GM19023 (cell line): ENCODE data around the gene PDE4B.
"Not testable (repeated sequence)": the region's sequence is repeated elsewhere in the genome, so short reads cannot be mapped to it uniquely, and the experiment has no call there.

ENCODE experiments used
- ATAC-seq: cut with Tn5 transposase; IDR thresholded peaks from one replicate; pipeline ENCODE4 v1.9.1; 2021; ENCODE audit warnings: mild to moderate bottlenecking, moderate library complexity; ENCODE audit not compliant: unreplicated experiment

PDE4B gene

DNA sequence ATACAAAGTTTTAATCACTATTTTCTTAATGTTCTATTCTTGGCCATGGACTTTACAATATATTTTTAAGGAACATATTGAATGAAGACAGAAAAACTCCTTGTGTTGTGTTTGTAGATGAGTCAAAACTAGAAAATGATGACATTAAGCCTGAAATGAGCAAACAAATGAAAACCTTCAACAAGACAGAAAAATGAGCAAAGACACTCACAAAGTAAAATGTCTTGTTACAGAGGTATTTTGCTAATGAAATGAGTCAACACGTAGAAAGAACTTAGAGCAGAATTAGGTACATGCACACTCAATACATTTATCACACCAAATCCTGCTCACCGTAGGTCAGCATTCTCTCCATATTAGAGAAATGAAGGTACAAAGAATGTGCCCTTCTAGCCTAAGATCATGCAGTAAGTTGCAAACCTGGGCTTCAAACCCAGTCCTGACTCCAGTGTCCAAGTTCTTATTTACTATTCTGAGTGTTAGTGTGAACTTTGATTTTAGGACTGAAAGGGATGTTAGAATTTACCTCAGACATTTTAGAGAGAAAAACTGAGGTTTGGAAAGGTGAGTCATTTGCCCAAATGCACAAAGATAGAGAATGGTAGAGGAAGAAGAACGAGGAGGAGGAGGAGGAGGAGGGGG, 607.3 kb downstream of the PDE4B start:
- no peak for ATAC-seq

DNA sequence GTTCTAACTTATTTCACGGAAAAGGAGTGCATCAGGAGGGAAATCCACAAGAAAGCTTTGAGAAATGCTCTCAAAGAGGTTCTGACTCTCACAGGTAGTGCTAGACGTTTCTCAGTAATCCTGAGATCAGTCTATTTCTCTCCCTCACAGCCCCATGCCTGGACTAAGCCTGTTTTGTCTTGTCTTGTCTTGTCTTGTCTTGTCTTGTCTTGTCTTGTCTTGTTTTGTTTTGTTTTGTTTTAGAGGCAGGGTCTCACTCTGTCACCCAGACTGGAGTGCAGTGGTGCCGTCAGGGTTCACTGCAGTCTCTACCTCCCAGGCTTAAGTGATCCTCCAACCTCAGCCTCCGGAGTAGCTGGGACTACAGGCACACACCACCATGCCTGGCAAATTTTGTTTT, 608.0 kb downstream of the PDE4B start:
- ATAC-seq: no peak

DNA sequence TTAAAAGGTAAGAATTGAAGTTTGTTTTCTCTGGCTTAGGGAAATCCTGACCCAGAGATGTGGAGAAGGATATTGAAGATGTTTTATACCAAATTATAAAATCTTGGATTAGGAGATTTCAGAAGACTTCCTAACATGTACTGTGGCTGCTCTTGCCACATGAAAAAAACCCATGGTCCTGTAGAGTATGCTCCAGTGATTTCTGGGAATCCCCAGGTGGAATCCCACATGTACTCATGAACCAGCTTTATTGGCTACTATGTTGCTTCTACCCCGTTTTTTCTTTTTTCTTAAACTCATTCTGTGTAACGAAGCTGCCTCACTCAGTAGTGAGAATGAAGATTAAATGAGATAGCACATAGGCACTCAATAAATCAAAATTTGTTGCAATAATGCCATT, 608.5 kb downstream of the PDE4B start:
- no peak for ATAC-seq

DNA sequence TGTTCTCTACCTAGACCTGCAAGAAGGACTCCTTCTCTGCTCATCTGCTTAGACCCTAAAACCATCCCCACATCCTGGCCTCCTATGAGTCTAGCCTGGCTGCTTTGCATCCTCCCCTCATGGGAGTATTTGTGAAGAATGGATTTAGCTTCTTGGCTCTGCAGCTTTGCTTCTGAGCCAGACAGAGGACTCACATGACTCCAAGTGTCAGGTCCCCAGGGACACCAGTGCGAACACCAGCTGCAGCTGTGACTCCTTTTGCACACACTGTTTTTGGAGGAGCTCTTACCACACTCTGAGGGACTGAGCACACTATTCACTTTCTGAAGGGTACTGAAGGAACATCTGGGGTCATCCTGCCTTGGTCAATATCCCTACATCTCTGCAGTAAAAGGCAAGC, 609.5 kb downstream of the PDE4B start:
- peak; percentile 88 for ATAC-seq

DNA sequence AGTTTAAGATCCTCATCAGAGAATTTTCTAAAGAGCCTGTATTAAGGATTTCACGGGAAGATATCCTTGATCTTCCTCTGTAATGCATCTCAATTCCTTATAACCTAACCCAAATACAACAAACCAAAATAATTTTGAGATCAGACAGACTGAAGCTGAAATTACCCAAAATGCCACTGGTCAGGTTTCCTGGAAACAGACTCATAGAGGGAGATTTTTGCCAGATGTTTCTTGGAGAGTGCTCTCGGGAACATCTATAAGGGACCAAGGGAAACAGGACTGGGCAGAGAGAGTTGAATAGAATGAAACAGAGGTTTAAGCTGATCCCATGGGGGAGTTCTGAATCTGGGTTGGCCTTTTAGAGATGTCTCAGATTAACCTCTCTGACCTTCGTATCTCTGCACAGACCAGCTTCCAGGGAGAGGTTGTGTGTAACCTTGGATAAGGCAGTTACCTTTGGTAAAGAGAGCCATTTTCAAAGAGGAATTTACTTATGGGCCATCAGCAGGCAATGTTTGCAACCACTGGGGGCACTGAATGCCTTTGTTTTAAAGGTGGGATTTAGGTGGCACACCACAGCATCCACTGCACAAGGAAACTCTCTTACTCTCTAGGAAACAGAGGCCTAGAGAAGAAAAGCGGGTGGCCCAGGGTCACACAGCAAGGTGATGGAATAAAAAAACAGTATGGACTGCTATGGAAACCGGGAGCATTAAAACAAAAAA, 610.5 kb downstream of the PDE4B start:
- no peak for ATAC-seq

DNA sequence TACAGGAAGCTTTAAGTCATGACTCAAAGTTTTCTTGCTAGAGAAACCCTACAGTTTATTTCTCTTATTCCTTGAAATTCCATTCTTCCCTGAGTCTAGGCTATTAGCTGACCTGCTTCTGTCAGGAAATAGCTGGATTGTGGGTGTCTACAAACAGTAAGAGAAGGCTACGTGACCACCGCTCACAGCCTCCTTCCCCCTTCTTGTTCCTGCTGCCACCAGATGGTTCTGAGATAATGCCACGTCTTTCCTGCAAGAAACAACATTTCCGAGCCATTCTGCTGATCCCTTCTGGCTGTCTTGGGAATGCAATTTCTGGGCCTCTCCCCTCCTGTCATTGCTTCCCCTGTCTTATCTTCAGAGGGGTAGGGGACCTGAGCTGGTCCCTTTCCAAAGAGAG, 612.4 kb downstream of the PDE4B start:
- ATAC-seq: no peak

DNA sequence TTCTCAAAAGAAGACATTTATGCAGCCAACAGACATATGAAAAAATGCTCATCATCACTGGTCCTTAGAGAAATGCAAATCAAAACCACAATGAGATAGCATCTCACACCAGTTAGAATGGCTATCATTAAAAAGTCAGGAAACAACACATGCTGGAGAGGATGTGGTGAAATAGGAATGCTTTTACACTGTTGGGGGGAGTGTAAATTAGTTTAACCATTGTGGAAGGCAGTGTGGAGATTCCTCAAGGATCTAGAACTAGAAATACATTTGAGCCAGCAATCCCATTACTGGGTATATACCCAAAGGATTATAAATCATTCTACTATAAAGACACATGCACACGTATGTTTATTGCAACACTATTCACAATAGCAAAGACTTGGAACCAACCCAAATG, 618.8 kb downstream of the PDE4B start:
- ATAC-seq: not testable (repeated sequence)

DNA sequence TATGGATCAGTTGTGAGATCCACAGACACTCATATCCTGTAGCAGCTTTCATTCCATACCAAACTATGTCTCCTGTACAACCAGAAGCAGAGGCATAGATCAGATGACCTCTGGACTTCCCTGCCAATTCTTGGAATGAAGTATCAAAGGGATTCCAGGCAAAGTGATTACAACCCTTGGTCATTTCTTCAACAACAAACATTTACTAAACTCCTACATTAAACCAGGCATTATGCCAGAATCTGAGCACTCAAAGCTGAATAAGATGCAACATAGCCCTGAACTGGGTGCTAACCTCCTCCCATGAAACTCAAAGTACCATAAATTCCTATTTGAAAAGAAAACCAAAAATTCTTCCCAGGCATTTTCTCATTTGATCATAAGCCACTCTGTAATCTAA, 620.0 kb downstream of the PDE4B start:
- no peak for ATAC-seq

DNA sequence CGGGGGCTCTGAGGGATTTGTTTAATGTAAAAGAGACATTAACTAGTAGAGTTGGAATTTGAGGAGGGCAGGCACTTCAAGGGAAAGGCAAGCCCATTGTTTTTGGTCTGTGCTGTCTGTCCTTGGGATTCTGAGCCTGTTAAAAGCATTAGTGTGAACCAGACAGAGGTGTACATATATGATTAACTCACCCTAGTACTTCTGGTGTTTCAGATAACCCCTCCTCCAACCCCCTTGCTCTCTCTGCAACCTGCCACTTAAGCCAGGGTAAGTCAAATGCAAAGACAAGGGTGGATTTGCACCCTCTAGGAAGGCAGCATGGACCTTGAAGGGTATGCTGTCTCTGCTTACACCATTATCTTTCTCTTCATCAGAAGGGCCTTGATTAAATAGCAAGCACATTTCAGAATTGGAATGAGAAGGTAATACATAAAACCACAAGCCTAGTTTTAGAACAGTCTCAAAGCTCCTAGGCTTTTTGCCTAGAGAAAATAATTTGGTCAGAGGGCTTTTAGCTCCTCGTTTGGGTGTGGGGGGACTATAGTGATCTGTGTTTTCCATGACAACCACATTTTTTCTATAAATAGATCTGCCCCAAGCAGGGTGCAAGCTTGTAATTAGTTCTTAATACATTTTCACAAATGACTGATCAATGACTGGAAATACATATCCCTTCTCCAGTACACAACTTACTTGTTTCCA, 620.6 kb downstream of the PDE4B start:
- peak; percentile 57 for ATAC-seq

DNA sequence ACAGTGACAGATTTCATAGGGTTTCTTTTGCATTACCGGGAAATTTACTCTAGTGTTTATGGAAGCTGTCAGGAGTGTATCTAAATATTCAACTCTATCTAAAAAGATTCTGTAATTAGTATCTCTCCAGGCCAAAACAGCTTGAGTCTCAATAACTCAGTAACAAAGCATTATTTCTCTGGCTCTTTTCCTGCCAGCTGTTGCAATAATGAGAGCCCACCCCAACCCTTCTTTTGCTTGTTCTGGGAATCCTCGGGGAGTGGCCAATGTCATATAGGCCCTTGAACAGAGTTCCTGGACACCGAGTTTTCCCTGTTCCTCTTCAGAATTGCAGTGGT, 621.1 kb downstream of the PDE4B start:
- no peak for ATAC-seq

DNA sequence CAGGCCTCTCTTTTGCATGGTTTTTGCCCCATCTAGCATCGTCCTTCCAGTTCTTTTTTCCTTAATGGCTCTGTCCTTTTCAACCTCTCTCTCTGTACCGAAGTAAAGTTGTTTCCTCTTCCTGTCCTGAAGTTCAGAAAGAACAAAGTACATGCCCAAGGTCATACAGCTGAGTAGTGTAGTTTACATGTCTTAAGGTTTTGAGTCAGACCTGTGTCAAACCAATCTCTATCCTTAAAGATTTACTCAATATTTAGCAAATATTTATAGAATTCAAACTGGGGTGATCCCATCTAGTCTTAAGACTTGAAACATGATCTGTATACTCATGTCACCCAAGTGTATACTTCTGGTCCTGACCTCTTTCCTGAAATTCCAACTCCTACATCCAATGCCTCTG, 622.6 kb downstream of the PDE4B start:
- no peak for ATAC-seq

DNA sequence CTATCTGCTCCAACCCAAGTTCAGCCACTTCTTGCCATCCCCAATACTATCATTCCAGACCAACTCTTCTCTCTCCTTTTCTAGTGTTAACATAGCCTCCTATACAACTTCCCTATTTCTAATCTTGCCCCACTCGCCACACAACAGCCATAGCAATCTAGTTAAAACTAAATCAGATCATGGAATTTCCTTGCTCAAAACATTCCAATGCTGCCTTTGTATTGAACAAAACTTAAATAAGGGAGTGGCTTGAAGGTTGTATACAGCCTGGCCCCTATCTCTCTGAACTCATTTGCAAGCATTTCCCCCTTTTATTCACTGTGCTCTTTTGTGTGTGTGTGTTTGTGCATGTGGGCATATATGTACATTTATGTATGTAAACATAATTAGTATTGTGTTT, 623.2 kb downstream of the PDE4B start:
- ATAC-seq: no peak

DNA sequence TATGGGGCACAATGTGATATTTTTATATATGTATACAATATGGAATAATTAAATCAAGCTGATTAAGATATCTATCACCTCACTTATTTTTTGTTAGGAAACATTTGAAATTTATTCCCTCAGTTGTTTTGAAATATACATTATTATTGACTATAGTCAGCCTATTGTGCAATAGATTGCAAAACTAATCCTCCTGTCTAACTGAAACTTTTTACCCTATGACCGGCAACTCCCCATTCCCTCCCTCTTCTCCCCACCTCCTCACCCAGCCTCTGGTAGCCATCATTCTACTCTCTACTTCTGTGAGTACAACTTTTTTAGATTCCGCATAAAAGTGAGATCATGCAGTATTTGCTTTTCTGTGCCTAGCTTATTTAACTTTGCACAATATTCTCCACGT, 623.6 kb downstream of the PDE4B start:
- ATAC-seq: no peak

DNA sequence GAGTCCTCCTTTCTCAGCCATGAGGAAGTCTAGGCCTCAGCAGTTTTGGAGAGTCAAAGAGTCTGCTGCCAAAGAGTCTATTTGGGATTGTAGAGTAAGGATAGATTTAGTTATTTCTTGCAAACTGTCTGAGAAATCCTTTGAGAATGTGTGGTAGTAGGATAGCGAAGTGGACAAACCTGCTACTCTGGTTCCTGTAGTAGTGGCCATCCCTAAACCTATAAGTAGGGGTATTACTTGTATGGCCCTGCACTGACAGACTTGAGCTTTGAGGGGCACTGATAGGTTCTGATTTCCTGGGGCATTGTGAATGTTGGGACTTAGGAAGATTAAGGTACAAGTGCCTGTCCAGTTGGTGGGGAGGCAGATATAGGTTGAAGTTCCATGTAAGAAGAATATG, 625.3 kb downstream of the PDE4B start:
- ATAC-seq: no peak

DNA sequence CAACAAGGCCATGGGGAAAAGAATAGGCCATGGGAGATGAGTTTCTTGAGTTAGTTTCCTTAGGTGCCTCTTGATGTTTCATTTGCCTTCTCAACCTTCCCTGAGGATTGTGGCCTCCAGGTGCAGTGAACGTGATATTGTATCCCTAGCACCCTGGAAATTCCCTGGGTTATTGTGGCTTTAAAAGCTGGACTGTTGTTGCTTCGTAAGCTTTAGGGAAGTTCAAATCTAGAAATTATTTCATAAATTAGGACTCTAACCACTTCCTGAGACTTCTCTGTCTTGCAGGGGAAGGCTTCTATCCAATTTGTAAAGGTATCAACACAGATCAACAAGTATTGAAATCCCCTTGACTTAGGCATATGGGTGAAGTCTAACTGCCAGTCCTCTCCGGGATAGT, 627.5 kb downstream of the PDE4B start:
- not testable (repeated sequence) for ATAC-seq

DNA sequence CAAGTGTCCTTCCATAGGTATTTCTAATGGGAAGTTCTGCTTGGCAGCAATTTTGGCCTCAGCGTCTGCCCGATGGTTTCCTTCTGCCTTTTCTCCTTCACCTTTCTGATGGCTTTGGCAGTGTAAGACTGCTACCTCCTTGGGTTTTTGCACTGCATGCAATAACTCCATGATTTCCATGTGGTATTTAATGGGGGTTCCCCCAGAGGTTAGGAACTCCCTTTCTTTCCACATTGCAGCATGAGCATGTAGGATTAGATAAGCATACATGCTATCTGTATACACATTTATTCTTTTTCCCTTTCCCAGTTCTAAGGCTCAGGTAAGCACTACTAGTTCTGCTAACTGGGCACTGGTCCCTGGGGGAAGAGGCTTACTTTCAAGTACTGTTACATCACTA, 628.2 kb downstream of the PDE4B start:
- not testable (repeated sequence) for ATAC-seq

DNA sequence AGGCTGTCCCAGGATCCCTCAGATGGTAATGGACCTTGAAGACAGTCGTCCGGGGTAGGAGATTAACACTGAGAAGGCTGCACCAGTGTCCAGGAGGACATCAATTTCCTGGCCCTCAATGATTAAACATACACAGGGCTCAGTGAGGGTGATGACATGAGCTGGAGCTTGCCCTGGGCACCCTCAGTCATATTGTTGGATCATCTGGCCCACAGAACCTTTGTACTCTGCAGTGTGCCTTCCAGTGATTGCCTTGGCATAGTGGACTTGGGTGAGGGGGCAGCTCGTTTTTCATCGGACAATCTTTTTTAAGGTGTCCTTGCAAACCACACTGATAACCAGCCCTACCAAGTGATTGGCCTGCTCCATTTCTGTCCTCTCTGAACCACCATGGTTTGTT, 630.1 kb downstream of the PDE4B start:
- no peak for ATAC-seq
